NCI-H1048 (cell line): ENCODE measurements around the gene FOSL2.

Experiments used
- DNase-seq: peaks from one replicate; lab custom pipeline; 2025; lab: John Stamatoyannopoulos, UW

Gene FOSL2

GRCh38 chr2:28433935-28434599, 41.4 kb downstream of the FOSL2 start:
- no peak for DNase-seq

- DNase-seq = no peak
These were observed 41.9 kb downstream of the FOSL2 start for GRCh38 chr2:28434600-28434989.

GRCh38 chr2:28435241-28435640, 42.6 kb downstream of the FOSL2 start:
- no peak for DNase-seq

- DNase-seq = no peak
These were observed 43.2 kb downstream of the FOSL2 start for GRCh38 chr2:28435814-28436351.

- DNase-seq = no peak
These were observed 43.9 kb downstream of the FOSL2 start for GRCh38 chr2:28436525-28437051.

GRCh38 chr2:28437149-28437835, 44.6 kb downstream of the FOSL2 start:
- DNase-seq = no peak

- DNase-seq = no peak
These were observed 45.3 kb downstream of the FOSL2 start for GRCh38 chr2:28437918-28438317.

- DNase-seq = no peak
These were observed 45.9 kb downstream of the FOSL2 start for GRCh38 chr2:28438532-28439063.

GRCh38 chr2:28439127-28439526, 46.5 kb downstream of the FOSL2 start:
- no peak for DNase-seq

- no peak for DNase-seq
These were observed 47.1 kb downstream of the FOSL2 start for GRCh38 chr2:28439763-28440162.

GRCh38 chr2:28442328-28442727, 49.7 kb downstream of the FOSL2 start:
- no peak for DNase-seq

GRCh38 chr2:28444956-28445355, 52.3 kb downstream of the FOSL2 start:
- no peak for DNase-seq

GRCh38 chr2:28445448-28446258, 53.0 kb downstream of the FOSL2 start:
- DNase-seq = no peak

GRCh38 chr2:28446531-28446930, 53.9 kb downstream of the FOSL2 start:
- DNase-seq = no peak

GRCh38 chr2:28447086-28447485, 54.4 kb downstream of the FOSL2 start:
- DNase-seq = no peak

GRCh38 chr2:28447943-28448792, 55.5 kb downstream of the FOSL2 start:
- no peak for DNase-seq

- DNase-seq = no peak
These were observed 56.1 kb downstream of the FOSL2 start for GRCh38 chr2:28448793-28449100.

GRCh38 chr2:28449126-28449487, 56.4 kb downstream of the FOSL2 start:
- no peak for DNase-seq

- DNase-seq = no peak
These were observed 57.1 kb downstream of the FOSL2 start for GRCh38 chr2:28449488-28450395.

GRCh38 chr2:28450901-28451565, 58.4 kb downstream of the FOSL2 start:
- no peak for DNase-seq
